GM18951 (cell line): Measurements from ENCODE around the gene NOTCH4.
"Not testable (repeated sequence)": the region's sequence is repeated elsewhere in the genome, so short reads cannot be mapped to it uniquely, and the experiment has no call there.

ENCODE experiments used
- POLR2A ChIP-seq: IDR thresholded peaks from 4 replicates; pipeline ENCODE4 v1.6.1; 2011; ENCODE audit warnings: mild to moderate bottlenecking; ENCODE audit not compliant: insufficient read length, insufficient read depth; ENCODE audit errors: extremely low read depth
- in situ Hi-C: fragments of 300-500 bp; cut with MboI; formaldehyde crosslinking; loops from one replicate; pipeline ENCODE4 v1.12.0; 2022; ENCODE audit warnings: low sequenced_read_pairs, mixed read lengths, inconsistent platforms; ENCODE audit not compliant: unreplicated experiment

NOTCH4 gene

GRCh38 chr6:32223258-32224235, at the start of gene NOTCH4:
Gene NOTCH4 (minus strand): TSS chr6:32224067. CDS start chr6:32223928, 139 bp downstream.
- TF ChIP-seq POLR2A = no peak
- in situ Hi-C loops = no loop called here

DNA sequence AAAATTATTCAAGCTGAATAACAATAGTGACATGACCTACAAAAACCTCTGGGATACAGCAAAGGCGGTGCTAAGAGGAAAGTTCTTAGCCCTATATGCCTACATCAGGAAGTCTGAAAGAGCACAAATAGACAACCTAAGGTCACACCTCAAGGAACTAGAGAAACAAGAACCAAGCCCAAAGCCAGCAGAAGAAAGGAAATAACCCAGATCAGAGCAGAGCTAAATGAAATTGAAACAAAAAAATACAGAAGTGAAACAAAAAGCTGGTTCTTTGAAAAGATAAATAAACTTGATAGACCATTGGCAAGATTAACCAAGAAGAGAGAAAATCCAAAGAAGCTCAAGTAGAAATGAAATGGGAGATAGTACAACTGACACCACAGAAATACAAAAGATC, 47.6 kb upstream of the NOTCH4 start:
- TF ChIP-seq POLR2A = no peak
- in situ Hi-C loops = no loop called here

DNA sequence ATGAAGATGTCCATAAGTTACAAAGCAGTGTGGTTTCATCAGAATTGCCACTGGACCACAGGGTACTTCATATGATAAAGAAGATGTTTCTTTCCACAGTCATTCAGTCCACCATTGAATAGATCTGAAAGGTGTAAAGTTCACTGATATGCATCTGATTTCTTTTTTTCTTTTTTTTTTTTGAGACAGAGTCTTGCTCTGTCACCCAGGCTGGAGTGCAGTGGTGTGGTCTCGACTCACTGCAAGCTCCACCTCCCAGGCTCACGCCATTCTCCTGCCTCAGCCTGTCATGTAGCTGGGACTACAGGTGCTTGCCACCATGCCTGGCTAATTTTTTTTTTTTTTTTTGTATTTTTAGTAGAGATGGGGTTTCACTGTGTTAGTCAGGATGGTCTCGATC, 44.6 kb upstream of the NOTCH4 start:
- in situ Hi-C loops = not testable (repeated sequence)

- TF ChIP-seq POLR2A = no peak
- in situ Hi-C loops = no loop called here
These were observed 43.2 kb upstream of the NOTCH4 start for GRCh38 chr6:32267035-32267434.

DNA sequence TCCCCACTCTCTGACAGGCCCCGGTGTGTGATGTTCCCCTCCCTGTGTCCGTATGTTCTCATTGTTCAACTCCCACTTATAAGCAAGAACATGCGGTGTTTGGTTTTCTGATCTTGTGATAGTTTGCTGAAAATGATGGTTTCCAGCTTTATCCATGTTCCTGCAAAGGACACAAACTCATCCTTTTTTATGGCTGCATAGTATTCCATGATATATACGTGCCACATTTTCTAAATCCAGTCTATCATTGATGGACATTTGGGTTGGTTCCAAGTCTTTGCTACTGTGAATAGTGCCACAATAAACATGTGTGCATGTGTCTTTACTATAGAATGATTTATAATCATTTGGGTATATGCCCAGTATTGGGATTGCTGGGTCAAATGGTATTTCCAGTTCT, 33.4 kb upstream of the NOTCH4 start:
- in situ Hi-C loops = not testable (repeated sequence)

GRCh38 chr6:32255199-32256153, 31.6 kb upstream of the NOTCH4 start:
- in situ Hi-C loops = no loop called here
- peak; percentile 28 for TF ChIP-seq POLR2A

DNA sequence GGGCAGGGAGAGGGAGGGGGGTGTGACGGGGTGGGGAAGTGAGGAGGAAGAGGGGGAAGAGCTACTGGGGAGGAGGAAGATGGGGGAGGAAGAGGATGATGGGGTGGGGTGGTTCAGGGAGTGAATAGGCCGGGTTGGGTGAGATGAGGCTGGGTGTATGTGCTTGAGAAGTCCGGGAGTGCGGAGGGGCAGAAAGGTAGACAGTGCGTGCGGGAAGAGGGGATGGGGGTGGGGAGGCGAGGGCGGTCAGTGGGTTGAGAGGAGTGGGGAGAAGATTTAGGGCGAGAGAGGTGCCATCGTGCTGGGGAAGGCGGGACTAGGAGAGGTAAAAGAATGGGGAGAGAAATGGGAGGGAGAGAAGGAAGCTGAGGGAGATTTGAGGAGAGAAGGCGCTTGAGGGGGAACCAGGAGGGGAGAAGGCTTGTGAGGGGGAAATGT, 30.9 kb upstream of the NOTCH4 start:
- in situ Hi-C loops = no loop called here
- no peak for TF ChIP-seq POLR2A

DNA sequence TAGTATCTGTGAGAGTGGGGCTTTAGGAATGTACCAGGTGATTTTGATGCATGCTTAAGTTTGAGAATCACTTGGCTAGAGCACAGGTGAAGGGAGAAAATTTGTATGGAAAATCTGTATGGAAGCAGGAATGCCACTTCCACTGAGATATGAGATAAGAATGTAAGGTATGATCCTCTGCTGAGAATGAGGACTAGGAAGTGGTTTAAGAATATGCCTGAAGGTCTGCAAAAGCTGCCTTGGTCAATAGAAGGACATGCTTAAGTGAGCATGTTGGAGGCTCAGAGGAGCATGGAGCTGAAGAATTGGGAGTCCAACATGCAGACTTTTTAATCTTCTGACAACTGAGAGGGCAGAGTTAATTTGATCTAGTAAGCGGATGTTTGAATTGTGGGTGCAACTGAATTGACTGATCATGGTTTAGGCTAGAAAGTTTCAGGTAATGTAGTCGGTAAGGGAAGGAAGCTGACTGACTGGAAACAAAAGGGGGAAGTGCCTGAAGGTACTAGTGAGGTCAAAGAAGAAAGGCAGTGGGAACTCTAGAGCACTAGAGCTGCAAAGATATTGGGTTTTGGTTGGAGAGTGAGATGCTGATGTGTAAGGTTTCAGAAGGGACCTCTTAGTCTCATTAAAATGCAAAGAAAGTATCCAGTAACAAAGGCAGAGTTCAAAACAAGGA, 28.6 kb upstream of the NOTCH4 start:
- TF ChIP-seq POLR2A = no peak
- in situ Hi-C loops = no loop called here

GRCh38 chr6:32249262-32249661, 25.4 kb upstream of the NOTCH4 start:
- in situ Hi-C loops = loop anchor here (10.0 kb wide), 1 partner anchor 156 kb away; the partner anchor contains the start of gene BTNL2
- TF ChIP-seq POLR2A = no peak

GRCh38 chr6:32247401-32247800, 23.5 kb upstream of the NOTCH4 start:
- in situ Hi-C loops = loop anchor here (10.0 kb wide), 1 partner anchor 157 kb away; the partner anchor contains the start of gene BTNL2
- no peak for TF ChIP-seq POLR2A

- in situ Hi-C loops = loop anchor here (10.0 kb wide), 1 partner anchor 160 kb away; the partner anchor contains the start of gene BTNL2
- TF ChIP-seq POLR2A = no peak
These were observed 21.1 kb upstream of the NOTCH4 start for GRCh38 chr6:32244946-32245398.

DNA sequence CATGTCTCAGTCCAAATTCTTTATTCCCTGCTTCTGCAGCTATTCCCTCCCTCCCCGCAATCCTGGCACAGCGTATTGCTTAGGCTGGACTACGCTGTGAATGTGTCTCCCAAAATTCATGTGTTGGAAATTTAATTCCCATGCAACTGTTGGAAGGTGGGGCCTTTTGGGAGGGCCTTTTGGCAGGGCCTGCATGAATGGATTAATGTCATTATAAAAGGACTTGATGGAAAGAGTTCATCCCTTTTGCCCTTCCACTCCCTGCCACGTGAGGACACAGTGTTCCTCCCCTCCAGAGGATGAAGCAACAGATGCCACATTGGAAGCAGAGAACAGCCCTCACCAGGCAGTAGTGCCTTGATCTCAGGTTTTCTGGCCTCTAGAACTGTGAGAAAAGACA, 20.4 kb upstream of the NOTCH4 start:
- TF ChIP-seq POLR2A = no peak
- in situ Hi-C loops = loop anchor here (10.0 kb wide), 1 partner anchor 161 kb away; the partner anchor contains the start of gene BTNL2

GRCh38 chr6:32242318-32242813, 18.5 kb upstream of the NOTCH4 start:
- in situ Hi-C loops = loop anchor here (10.0 kb wide), 1 partner anchor 162 kb away; the partner anchor contains the start of gene BTNL2
